GM18951 (cell line): ENCODE data around the gene MRPL51.

Experiments
- POLR2A ChIP-seq: IDR thresholded peaks from 4 replicates; pipeline ENCODE4 v1.6.1; 2011; ENCODE audit warnings: mild to moderate bottlenecking; ENCODE audit not compliant: insufficient read length, insufficient read depth; ENCODE audit errors: extremely low read depth
- in situ Hi-C: fragments of 300-500 bp; cut with MboI; formaldehyde crosslinking; loops from one replicate; pipeline ENCODE4 v1.12.0; 2022; ENCODE audit warnings: low sequenced_read_pairs, mixed read lengths, inconsistent platforms; ENCODE audit not compliant: unreplicated experiment

Gene MRPL51

GRCh38 chr12:6535697-6535946 is 42.6 kb upstream of the MRPL51 start:
- in situ Hi-C loops = no loop called here
- TF ChIP-seq POLR2A = no peak

GRCh38 chr12:6534945-6535696 is 42.1 kb upstream of the MRPL51 start:
- in situ Hi-C loops = no loop called here
- no peak for TF ChIP-seq POLR2A

- in situ Hi-C loops = no loop called here
- TF ChIP-seq POLR2A = no peak
Measured at GRCh38 chr12:6534695-6534944, 41.6 kb upstream of the MRPL51 start.

GRCh38 chr12:6533923-6534694 is 41.0 kb upstream of the MRPL51 start, which contains the start of gene GAPDH:
Gene GAPDH, plus strand, starts transcription at chr12:6534517. Its CDS starts 316 bp downstream, at chr12:6534833.
- in situ Hi-C loops = no loop called here

GRCh38 chr12:6533653-6533922 is 40.5 kb upstream of the MRPL51 start:
- TF ChIP-seq POLR2A = no peak
- in situ Hi-C loops = no loop called here

More at GRCh38 chr12:6533923-6534694, 41.0 kb upstream of the MRPL51 start, which contains the start of gene GAPDH:
- TF ChIP-seq POLR2A = peak; percentile 100

- no peak for TF ChIP-seq POLR2A
- in situ Hi-C loops = no loop called here
Measured at GRCh38 chr12:6532927-6533652, 40.0 kb upstream of the MRPL51 start.

- no peak for TF ChIP-seq POLR2A
- in situ Hi-C loops = no loop called here
Measured at GRCh38 chr12:6532051-6532926, 39.2 kb upstream of the MRPL51 start.

- TF ChIP-seq POLR2A = no peak
- in situ Hi-C loops = no loop called here
Measured at GRCh38 chr12:6530576-6531260, 37.7 kb upstream of the MRPL51 start.

- TF ChIP-seq POLR2A = no peak
- in situ Hi-C loops = no loop called here
Measured at GRCh38 chr12:6529291-6529737, 36.3 kb upstream of the MRPL51 start.

GRCh38 chr12:6528539-6529235 is 35.6 kb upstream of the MRPL51 start:
- in situ Hi-C loops = no loop called here
- TF ChIP-seq POLR2A = no peak

- TF ChIP-seq POLR2A = no peak
- in situ Hi-C loops = no loop called here
Measured at GRCh38 chr12:6527711-6528110, 34.6 kb upstream of the MRPL51 start.

- TF ChIP-seq POLR2A = no peak
- in situ Hi-C loops = no loop called here
Measured at GRCh38 chr12:6526766-6527525, 33.9 kb upstream of the MRPL51 start.

- in situ Hi-C loops = no loop called here
- no peak for TF ChIP-seq POLR2A
Measured at GRCh38 chr12:6526201-6526600, 33.1 kb upstream of the MRPL51 start.
